ENCODE measurements around the gene MTMR3.

MTMR3 gene

GRCh38 chr22:30020511-30020910 is 137.5 kb downstream of the MTMR3 start:
- FAIRE-seq, result no peak
- DNase-seq (ENCODE audit: extremely low spot score, insufficient read length, low read depth), result no peak

GRCh38 chr22:30021338-30021737 is 138.4 kb downstream of the MTMR3 start:
- DNase-seq (ENCODE audit: extremely low spot score, insufficient read length, low read depth) (no peak), FAIRE-seq (no peak)

GRCh38 chr22:30021881-30022619 is 139.1 kb downstream of the MTMR3 start:
- FAIRE-seq (no peak), DNase-seq (ENCODE audit: extremely low spot score, insufficient read length, low read depth) (no peak)

- DNase-seq (ENCODE audit: extremely low spot score, insufficient read length, low read depth) (no peak), FAIRE-seq (no peak)
Measured at GRCh38 chr22:30023099-30023660, 140.2 kb downstream of the MTMR3 start.

- FAIRE-seq (no peak), DNase-seq (ENCODE audit: extremely low spot score, insufficient read length, low read depth) (no peak)
Measured at GRCh38 chr22:30024231-30024630, 141.3 kb downstream of the MTMR3 start.

- DNase-seq (ENCODE audit: extremely low spot score, insufficient read length, low read depth), result no peak
- no peak for FAIRE-seq
Measured at GRCh38 chr22:30025221-30025620, 142.2 kb downstream of the MTMR3 start.

GRCh38 chr22:30026756-30027155 is 143.8 kb downstream of the MTMR3 start:
- no peak for DNase-seq (ENCODE audit: extremely low spot score, insufficient read length, low read depth)
- FAIRE-seq, result no peak

- no peak for DNase-seq (ENCODE audit: extremely low spot score, insufficient read length, low read depth)
- no peak for FAIRE-seq
Measured at GRCh38 chr22:30027169-30027568, 144.2 kb downstream of the MTMR3 start.

GRCh38 chr22:30027791-30028190 is 144.8 kb downstream of the MTMR3 start:
- FAIRE-seq (no peak), DNase-seq (ENCODE audit: extremely low spot score, insufficient read length, low read depth) (no peak)

- DNase-seq (ENCODE audit: extremely low spot score, insufficient read length, low read depth) (no peak), FAIRE-seq (no peak)
Measured at GRCh38 chr22:30028731-30029130, 145.8 kb downstream of the MTMR3 start.

- DNase-seq (ENCODE audit: extremely low spot score, insufficient read length, low read depth) (no peak), FAIRE-seq (no peak)
Measured at GRCh38 chr22:30029512-30029911, 146.5 kb downstream of the MTMR3 start.

- DNase-seq (ENCODE audit: extremely low spot score, insufficient read length, low read depth) (no peak), FAIRE-seq (no peak)
Measured at GRCh38 chr22:30030329-30030728, 147.4 kb downstream of the MTMR3 start.

- DNase-seq (ENCODE audit: extremely low spot score, insufficient read length, low read depth) (no peak), FAIRE-seq (no peak)
Measured at GRCh38 chr22:30031328-30031727, 148.4 kb downstream of the MTMR3 start.

- FAIRE-seq, result no peak
Measured at GRCh38 chr22:30031764-30032455, 148.9 kb downstream of the MTMR3 start.

GRCh38 chr22:30033137-30033536 is 150.2 kb downstream of the MTMR3 start:
- DNase-seq (ENCODE audit: extremely low spot score, insufficient read length, low read depth), result no peak
- no peak for FAIRE-seq

More at GRCh38 chr22:30031764-30032455, 148.9 kb downstream of the MTMR3 start:
- no peak for DNase-seq (ENCODE audit: extremely low spot score, insufficient read length, low read depth)

GRCh38 chr22:30033901-30034300 is 150.9 kb downstream of the MTMR3 start:
- DNase-seq (ENCODE audit: extremely low spot score, insufficient read length, low read depth) (no peak), FAIRE-seq (no peak)

- FAIRE-seq (no peak), DNase-seq (ENCODE audit: extremely low spot score, insufficient read length, low read depth) (no peak)
Measured at GRCh38 chr22:30036656-30037055, 153.7 kb downstream of the MTMR3 start.

GRCh38 chr22:30038219-30038618 is 155.2 kb downstream of the MTMR3 start:
- no peak for DNase-seq (ENCODE audit: extremely low spot score, insufficient read length, low read depth)
- no peak for FAIRE-seq

GRCh38 chr22:30040499-30041260 is 157.7 kb downstream of the MTMR3 start:
- FAIRE-seq (no peak), DNase-seq (ENCODE audit: extremely low spot score, insufficient read length, low read depth) (no peak)

- FAIRE-seq (no peak), DNase-seq (ENCODE audit: extremely low spot score, insufficient read length, low read depth) (no peak)
Measured at GRCh38 chr22:30041475-30041874, 158.5 kb downstream of the MTMR3 start.

GRCh38 chr22:30041881-30042280 is 158.9 kb downstream of the MTMR3 start:
- FAIRE-seq, result no peak
- DNase-seq (ENCODE audit: extremely low spot score, insufficient read length, low read depth), result no peak

Data from GM18507 (cell line).